CD4-positive, alpha-beta T cell treated with Interferon gamma for 1 hour (primary cell): ENCODE results near the gene VPS33B.
A peak's percentile ranks its signal among the peaks of the same experiment; 100 is the strongest.
"Not testable (repeated sequence)": the region's sequence is repeated elsewhere in the genome, so short reads cannot be mapped to it uniquely, and the experiment has no call there.

Experiments used
- DNase-seq: peaks from one replicate; pipeline ENCODE4 v3.0.0-alpha.2; 2020

Gene VPS33B

DNA sequence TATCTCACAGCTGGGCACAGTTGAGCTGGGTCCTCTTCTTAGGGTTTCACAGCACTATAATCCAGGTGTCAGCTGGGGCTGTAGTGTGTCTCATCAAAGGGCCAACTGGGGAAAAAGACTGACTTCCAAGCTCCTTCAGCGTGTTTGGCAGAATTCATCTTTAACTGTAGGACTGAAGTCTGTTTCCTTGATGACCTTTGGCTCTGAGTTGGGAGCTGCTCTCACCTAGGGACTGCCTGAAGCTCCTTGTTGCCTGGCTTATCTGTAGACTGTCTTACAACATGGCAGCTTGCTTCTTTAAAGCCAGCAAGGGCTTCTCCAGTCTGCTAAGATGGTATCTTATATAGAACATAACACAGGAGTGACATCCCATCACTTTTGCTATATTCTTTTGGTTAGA is 5.3 kb upstream of the VPS33B start:
- DNase-seq: no peak

GRCh38 chr15:91023720-91024119 is 1.3 kb upstream of the VPS33B start:
- DNase-seq: no peak

DNA sequence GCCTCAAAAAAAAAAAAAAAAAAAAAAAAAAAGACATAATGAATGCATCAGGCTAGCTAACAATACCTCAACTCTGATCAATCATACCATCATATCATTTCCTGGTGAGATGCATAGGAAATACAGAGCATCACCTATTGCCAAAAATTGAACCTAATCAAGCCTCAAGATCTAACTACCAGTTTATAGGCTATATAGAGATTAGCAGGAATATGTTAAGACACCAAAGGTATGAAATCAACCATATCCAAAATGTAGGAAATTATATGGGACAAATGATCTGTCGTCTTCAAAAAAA is 387 bp upstream of the VPS33B start:
- no peak for DNase-seq

DNA sequence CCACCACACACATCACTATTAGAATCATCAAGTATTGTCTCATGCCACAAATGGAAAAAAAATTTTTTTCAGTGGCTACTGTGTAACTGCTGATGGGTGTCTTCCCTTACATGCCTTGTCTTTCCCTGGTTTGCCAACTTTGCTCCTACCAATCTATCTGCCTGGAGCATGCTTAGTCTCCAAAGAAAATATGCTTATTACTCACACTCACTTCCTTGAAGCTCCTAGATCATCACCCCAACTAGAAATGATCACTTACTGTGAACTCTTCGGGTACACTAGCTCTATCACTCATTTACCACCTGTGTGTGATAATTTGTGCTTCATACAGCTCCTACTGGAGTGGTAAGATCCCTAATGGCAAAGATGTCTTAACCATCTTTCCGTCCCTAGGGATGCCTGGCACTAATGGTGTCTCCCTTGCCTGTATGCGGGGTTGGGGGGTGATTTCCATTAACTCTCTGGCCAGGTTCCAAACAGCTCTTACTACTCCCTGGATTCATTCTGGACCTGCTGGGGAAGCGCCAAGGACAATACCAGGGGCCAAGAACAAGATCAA is 799 bp downstream of the VPS33B start:
- DNase-seq: no peak

- no peak for DNase-seq
Observed at GRCh38 chr15:91018158-91018557, 4.2 kb downstream of the VPS33B start.

DNA sequence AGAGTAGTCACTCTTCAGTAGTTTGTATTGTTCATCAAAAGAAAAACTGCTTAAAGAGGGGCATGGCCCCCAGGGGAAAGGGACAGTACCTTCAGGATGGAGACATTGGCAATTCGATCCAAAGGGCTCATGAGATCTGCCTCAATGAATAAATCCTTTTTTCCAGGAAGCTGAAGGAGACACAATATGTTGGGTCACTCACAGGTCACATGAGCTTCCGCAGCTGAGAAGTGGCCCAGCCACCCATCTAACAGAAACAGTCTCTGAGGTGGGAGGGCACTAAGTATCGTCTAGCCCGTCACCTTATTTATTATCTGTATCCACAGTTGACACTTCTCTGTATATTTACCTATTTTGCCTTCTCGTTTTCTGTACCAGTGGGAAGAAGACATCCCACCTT is 4.7 kb downstream of the VPS33B start:
- no peak for DNase-seq

DNA sequence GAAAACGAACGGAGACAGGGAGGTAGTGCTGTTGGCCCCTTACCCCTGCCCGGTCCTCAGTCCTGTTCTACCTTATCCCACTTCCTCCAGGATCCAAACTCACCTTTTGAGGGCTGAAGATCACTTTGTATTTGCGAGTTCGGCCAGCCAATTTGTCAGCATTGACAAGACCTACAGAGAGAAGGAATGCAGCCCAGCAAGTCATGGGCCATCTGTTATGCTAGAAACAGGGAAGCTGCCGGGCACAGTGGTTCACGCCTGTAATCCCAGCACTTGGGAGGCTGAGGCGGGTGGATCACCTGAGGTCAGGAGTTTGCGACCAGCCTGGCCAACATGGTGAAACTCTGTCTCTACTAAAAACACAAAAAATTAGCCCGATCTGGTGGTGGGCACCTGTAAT is 8.7 kb downstream of the VPS33B start:
- not testable (repeated sequence) for DNase-seq

DNA sequence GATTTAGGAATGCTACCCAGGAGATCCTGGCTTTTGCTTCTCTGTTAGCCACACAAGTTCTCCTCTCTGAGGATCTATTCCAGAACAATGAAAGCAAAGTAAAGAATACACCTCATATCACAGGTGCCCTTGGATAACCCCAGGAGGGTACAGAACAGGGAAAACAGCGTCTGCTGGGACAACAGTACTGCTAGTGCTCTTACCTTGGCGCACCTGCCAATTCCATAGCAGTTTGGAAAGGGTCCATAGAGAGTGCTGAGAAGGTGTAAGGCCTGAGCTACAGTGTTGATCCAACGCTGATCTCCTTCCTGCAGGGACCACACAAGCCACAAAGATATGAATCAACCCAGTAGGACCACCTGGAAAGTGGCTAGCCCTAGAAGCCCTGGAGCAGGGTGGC is 15.1 kb downstream of the VPS33B start:
- no peak for DNase-seq

GRCh38 chr15:91001209-91001608 is 21.2 kb downstream of the VPS33B start:
- DNase-seq: no peak

- DNase-seq: no peak
Observed at GRCh38 chr15:90998737-90999136, 23.7 kb downstream of the VPS33B start.

DNA sequence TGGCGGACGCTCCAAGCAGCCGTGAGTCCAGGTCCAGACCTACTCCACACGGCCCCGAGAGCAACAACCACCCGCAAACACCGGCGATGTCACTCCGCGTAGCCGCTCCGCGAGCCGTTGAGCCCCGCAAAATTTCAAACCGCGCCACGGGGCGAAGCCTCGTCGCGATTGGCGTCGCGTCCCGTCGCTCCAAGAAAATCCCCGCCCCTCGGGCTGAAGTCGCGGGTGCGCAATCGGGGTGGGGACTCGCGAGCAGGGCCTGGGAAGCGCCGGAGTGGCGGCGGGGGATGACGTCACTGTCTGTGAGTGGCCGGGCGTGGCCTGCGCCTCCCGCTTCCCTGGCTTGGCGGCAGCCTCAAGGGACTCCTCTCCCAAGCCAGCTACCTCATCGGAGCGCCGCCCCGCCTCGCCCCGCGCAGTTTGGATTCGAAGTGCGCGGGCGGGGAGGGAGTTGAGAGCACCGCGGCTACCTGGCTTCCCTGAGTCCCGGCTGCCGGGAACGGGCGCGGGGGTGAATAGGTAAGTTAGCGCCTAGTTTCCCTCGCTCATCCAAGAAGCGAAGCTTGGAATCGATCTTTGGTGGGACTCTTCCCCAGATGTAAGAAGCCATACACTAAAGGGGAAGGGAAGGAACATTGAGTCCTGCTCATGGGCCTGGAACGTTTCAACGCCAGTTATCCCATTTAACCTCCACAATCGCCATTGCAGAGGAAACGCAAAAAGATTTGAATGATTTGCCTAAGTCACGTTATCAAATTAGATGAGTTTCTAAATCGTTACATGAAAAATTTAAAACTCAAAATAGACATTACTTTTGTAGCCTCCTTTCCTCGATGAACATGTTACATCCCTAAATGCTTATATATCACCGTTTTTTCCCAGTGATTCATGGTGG is 27.7 kb downstream of the VPS33B start, which contains the start of gene PRC1:
PRC1 (minus strand) TSS at position 119 of the 895 bp plus-strand sequence; CDS start at position 1, 118 bp downstream.
- DNase-seq: peak; percentile 97

GRCh38 chr15:90994059-90994416 is 28.4 kb downstream of the VPS33B start:
- DNase-seq: no peak

GRCh38 chr15:90991587-90992285 is 30.7 kb downstream of the VPS33B start:
- DNase-seq: no peak

DNA sequence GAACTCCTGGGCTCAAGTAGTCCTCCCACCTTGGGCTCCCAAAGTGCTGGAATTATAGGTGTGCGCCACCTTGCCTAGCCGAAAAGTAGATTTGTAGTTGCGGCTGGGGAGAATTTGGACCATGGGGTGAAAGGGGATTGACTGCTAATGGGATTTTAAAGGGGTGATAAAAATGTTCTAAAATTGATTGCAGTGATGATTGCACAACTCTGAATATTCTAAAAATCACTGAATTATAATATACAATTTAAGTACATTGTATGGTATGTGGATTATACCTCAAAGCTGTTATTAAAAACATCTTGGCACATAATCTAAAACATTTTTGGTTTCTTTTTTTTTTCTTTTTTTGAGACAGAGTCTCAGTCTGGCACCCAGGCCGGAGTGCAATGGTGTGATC is 31.9 kb downstream of the VPS33B start:
- DNase-seq: no peak

DNA sequence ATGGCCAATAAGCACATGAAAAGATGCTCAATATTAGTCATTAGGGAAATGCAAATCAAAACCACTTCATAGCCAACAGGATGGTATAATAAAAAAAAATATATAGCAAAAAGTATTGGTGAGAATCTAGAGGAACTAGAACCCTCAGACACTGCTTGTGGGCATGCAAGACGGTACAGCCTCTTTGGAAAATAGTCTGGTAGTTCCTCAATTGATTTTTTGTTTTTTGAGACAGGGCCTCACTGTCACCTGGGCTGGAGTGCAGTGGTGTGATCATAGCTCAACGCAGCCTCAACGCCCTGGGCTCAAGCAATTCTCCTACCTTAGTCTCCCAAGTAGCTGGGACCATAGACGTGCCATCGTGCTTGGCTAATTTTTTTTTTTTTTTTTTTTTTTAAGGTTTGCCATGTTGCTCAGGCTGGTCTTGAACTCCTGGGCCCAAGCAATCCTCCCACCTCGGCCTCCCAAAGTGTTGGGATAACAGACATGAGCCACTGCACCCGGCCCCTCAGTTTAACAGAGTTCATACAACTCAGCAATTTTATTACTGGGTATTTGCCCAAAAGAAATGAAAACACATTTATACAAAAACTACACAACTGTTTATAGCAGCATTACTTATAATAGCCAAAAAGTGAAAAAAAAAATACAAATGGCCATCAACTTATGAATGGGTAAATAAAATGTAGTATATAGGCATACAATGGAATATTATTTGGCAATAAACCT is 33.2 kb downstream of the VPS33B start:
- DNase-seq: no peak

DNA sequence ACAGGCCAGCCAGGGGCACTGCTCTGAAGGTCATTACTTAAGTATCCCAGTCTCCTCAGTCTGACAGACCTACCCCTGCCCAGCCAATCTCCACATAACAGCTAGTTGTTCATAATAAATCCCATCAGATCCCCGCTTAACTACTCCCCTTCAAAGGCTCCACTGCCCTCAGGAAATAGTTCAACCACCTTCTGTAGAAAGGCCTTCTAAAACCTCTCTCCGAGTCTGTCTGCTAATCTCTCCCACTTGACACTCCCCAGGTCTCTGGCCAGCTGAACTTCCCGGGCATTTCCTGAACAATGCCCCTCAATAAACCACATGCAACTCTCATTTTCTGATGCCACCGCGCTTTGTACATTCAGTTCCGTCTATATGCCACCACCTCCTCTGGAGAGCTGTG is 34.1 kb downstream of the VPS33B start:
- DNase-seq: no peak

GRCh38 chr15:90987561-90988141 is 34.7 kb downstream of the VPS33B start:
- no peak for DNase-seq

DNA sequence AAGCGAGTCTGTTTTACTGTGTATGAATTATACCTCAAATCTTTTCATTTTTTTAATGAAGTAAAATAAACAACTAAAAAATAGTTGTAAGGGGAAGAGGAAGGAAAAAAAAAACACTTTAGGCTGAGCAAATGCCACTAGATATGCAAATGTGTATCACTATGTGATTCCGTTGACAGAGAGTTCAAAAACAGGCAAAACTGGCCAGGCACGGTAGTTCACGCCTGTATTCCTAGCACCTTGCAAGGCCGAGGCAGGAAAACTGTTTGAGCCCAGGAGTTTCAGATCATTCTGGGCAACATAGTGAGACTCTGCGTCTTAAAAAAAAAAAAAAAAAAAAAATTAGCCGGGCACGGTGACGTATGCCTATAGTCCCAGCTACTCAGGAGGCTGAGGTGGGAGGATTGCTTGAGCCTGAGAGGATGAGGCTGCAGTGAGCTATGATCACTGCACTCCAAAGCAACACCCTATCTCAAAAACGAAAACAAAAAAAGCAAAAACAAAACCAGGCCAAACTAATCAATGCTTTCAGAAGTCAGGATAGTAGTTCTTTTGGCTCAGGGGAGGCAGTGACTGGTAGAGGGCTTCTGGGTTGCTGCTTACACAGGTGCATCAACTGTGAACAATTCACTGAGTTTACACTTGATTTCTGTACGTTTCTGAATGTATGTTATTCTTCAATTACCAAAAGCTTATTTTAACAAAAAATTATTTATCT is 35.4 kb downstream of the VPS33B start:
- DNase-seq: no peak

DNA sequence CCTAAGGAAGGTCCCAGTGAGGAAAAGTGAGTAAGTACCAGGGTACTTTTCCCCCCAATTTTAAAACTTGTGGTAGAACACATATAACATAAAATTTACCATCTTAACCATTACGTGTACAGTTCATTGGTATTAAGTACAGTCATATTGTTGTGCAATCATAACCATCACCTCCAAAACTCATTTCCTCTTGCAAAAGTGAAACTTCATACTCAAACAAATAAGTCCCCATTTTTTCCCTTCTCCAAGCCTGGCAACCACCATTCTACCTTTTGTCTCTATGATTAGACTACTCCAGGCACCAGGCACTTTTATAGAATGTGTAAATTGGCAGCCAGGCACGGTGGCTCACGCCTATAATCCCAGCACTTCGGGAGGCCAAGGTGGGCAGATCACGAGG is 40.3 kb downstream of the VPS33B start:
- no peak for DNase-seq

DNA sequence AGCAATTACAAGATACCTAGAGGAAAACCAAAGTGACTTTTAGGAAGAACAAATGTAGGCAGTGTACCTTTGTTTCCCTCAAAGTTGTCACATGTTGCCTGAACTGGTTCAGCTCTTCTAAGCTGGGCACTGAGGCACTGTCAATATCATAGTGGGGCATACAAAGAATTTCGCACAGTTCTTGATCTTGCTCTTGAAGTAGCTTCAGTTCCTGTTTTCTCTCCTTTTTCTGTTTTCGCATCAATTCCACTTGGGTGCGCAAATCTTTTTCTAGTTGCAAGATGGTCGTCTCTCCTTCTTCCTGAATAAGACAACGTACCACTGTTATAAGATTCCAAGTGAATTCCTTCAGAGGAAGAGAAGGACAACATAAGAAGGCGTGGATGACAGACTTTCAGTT is 40.7 kb downstream of the VPS33B start:
- DNase-seq: no peak

GRCh38 chr15:90979582-90979981 is 42.8 kb downstream of the VPS33B start:
- no peak for DNase-seq

DNA sequence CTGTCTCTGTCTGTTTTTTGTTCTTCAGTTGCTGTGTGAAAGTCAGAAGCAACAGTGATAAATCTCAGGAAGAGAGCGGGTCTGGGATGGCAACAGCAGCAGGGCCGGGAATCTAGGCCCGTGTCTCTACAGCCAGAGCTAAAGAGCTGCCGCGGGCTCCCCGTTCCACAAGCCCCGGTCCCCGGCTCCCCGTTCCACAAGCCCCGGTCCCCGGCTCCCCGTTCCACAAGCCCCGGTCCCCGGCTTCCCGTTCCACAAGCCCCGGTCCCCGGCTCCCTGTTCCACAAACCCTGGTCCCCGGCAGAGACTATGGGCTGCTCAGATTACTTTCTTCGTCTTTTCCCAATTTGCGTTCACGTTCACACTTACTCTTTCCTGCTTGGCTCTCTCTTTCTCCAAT is 48.2 kb downstream of the VPS33B start:
- no peak for DNase-seq
